ENCODE data around the gene PTPN14.

The PTPN14 gene

DNA sequence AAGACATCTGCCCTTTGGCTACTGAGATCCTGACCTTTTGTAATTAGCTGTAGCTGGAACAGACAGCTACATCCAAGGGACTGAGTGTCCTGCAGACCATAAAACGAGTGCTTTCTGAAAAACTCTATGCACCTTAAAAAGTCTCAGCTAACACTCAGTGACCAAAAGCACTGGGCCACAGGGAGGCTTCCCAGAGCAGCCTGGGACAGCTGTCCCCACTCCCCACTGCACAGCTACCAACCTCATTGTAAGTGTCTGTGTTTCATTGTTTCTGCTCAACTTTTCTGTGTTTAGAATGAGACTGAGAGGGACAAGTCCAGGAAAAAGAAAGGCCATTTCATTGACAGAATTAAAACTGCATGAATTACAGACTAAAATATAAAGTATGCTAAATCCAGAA lies 189.8 kb downstream of the PTPN14 start:
- no peak for DNase-seq (ENCODE audit: extremely low read depth, low read depth)
- TF ChIP-seq, protein P1, sequence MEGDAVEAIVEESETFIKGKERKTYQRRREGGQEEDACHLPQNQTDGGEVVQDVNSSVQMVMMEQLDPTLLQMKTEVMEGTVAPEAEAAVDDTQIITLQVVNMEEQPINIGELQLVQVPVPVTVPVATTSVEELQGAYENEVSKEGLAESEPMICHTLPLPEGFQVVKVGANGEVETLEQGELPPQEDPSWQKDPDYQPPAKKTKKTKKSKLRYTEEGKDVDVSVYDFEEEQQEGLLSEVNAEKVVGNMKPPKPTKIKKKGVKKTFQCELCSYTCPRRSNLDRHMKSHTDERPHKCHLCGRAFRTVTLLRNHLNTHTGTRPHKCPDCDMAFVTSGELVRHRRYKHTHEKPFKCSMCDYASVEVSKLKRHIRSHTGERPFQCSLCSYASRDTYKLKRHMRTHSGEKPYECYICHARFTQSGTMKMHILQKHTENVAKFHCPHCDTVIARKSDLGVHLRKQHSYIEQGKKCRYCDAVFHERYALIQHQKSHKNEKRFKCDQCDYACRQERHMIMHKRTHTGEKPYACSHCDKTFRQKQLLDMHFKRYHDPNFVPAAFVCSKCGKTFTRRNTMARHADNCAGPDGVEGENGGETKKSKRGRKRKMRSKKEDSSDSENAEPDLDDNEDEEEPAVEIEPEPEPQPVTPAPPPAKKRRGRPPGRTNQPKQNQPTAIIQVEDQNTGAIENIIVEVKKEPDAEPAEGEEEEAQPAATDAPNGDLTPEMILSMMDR (IDR thresholded peaks at IDR 0.05; ENCODE audit: low read depth, low read length), result no peak

DNA sequence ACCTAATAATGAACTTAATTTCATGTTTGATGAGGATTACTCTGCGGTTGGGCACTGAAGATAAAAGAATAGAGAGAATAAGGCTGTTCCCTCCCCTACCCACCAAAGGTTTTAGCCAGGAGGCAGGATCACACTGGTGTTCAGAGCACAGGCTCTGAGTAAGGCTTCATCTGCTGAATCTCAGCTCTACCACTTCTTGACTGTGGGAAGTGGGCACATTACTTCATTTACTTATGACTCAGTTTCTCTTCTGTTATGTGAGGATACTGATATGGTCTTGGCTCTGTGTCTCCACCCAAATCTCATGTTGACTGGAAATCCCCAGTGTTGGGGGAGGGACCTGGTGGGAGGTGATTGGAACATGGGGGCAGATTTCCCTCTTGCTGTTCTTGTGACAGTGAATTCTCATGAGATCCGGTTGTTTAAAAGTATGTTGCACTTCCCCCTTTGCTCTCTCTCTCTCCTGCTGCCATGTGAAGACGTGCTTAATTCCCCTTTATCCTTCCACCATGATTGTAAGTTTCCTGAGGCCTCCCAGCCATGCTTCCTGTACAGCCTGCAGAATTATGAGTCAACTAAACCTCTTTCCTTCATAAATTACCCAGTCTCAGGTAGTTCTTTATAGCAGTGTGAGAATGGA lies 190.8 kb downstream of the PTPN14 start:
- TF ChIP-seq, protein P1 (IDR thresholded peaks at IDR 0.05; ENCODE audit: low read depth, low read length), result no peak
- no peak for DNase-seq (ENCODE audit: extremely low read depth, low read depth)

DNA sequence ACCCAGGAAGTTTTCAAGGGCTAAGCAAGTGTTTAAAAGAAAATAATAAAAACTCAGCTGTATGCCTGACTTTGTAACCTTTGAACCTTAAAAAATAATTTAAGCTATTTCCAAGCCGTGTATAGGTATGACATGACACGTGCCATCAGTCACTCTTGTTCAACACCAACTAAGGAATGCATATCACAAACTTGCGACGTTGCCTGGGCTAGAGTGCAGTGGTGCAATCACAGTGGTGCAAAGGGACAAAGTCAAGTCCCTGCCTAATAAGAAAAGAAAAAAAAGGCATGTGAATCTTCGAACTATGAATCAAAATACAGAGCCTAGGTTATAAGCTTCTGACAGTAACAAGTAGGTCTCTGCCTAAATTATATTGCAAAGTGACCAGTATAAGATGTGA lies 191.3 kb downstream of the PTPN14 start:
- no peak for DNase-seq (ENCODE audit: extremely low read depth, low read depth)
- TF ChIP-seq, protein P1 (IDR thresholded peaks at IDR 0.05; ENCODE audit: low read depth, low read length), result no peak

DNA sequence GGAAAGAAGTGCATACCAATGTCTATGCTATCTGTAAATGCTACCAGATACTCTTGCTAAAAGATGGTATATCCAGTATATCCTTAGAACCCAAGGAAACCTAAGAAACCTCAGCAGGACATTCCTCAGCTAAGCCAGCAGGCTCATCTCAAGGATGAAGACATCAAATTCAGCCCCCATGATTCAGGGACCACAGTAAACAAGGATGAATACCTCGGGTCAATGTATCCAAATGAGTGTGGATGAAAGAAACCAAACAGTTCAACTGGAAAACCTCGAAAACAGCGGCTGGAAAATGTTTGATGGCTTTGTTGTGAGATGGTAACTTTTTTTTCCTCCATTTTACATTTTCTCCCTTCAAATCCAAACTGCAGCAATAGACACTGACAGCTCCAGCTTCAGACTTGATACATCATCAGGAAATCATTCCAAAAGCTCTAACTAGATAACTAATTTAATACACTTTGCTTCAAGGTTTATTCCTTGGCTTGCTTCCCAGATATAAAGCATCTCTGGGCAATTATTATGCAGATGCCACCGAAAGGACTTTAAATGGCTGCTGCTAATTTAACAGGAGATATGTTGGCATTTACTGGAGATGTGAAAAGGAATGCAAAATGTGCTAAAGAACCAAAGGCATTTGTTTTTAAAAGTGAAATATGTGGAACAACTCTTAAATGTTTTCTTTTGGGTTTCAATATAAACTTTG lies 196.8 kb downstream of the PTPN14 start:
- TF ChIP-seq, protein P1 (IDR thresholded peaks at IDR 0.05; ENCODE audit: low read depth, low read length), result no peak
- DNase-seq (ENCODE audit: extremely low read depth, low read depth), result no peak

DNA sequence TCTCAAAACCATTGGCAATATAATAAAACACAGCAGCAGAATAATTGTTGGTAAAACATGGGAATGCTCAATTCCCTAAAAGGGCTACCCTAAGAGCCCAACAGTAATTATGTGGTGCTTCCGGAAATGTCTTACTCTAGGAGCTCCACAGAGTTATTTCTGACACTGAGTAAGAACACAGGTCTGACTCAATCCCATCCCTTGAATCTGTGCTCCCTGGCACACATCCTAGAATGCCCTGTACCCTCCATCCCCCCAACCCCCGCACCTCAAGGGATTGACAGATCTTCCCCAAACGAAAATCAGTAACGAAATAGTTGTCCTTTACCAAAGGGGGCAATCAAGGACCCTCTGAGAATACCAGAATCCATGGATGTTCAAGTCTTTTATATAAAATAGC lies 198.6 kb downstream of the PTPN14 start:
- no peak for DNase-seq (ENCODE audit: extremely low read depth, low read depth)
- TF ChIP-seq, protein P1 (IDR thresholded peaks at IDR 0.05; ENCODE audit: low read depth, low read length), result no peak

DNA sequence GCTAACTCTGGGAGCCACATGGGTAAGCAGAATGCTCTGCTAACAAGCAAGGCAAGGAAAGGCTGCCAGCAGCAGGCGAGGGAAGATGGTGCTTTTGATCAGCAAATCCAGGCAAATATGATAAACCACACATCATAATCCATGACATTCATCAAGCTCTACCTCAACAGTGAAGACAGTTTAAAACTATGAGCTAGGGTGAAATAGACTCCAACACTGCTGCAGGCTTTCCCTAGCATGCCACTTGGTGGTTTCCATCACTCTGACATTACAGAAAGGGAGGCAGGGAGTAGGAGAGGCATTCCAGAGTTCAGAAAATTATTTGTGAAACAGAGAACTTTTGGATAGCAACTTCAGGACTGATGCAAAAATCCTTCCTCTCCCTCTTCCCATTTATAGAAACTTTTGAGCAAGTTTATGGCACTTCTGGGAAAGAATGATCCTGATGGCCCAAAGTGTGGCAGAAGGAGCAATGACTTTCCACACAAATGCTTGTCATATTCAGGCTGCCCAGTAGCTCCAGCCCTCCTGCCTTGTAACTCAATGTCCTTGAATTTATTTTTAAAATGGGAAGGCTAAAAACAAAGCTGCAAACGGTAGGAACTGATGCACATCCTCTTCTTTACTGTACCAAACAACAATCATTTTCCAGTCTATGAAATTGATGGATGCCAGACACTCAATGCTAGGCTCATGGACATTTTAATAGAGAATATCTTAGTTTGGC lies 199.7 kb downstream of the PTPN14 start:
- no peak for DNase-seq (ENCODE audit: extremely low read depth, low read depth)
- TF ChIP-seq, protein P1 (IDR thresholded peaks at IDR 0.05; ENCODE audit: low read depth, low read length), result no peak

DNA sequence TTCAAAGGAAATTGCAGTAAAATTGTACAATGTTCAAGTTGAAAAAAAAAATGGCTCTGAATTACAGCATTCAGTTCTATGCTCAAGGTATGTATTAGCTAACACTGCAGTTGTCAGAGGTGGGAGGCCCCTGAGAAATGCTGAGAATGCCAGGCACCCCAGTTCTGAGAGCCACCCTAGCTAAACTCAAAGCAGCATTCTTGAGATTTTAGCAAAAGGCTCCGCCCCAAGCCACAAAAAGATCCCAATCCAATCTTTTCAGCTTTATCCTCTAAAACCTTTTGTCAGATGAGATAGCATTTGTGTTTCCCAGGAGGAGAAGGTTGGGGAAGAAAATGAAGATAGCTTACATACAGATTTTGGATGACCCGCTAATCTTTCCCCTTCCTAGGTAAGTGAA lies 201.6 kb downstream of the PTPN14 start:
- TF ChIP-seq, protein P1 (IDR thresholded peaks at IDR 0.05; ENCODE audit: low read depth, low read length), result no peak

More for the DNA sequence above, 201.6 kb downstream of the PTPN14 start:
- no peak for DNase-seq (ENCODE audit: extremely low read depth, low read depth)

All from AG09319 (cell line).